Stimulated activated CD8-positive, alpha-beta memory T cell treated with anti-CD3 and anti-CD28 coated beads, Interleukin-15, amount 100 ng/mL, for 48 hours (primary cell): ENCODE measurements around the gene BICRAL.
"Not testable (repeated sequence)": the region's sequence is repeated elsewhere in the genome, so short reads cannot be mapped to it uniquely, and the experiment has no call there.

Source experiments
- DNase-seq, 2 donors: peaks; one replicate each; pipeline ENCODE4 v3.0.0-alpha.2; 2020; ENCODE audit warnings: low read depth in 2 of 2

Gene BICRAL

GRCh38 chr6:42834056-42834455 is 52.2 kb downstream of the BICRAL start:
- no peak for DNase-seq

GRCh38 chr6:42841844-42842584 is 60.2 kb downstream of the BICRAL start:
- DNase-seq = no peak

- DNase-seq = no peak
These were observed 63.5 kb downstream of the BICRAL start for GRCh38 chr6:42845327-42845694.

- no peak for DNase-seq
These were observed 64.7 kb downstream of the BICRAL start for GRCh38 chr6:42846505-42846904.

GRCh38 chr6:42848700-42849099 is 66.8 kb downstream of the BICRAL start:
- DNase-seq = no peak

- DNase-seq = no peak
These were observed 69.7 kb downstream of the BICRAL start for GRCh38 chr6:42851599-42851998.

- no peak for DNase-seq
These were observed 78.2 kb downstream of the BICRAL start for GRCh38 chr6:42860036-42860435.

GRCh38 chr6:42860481-42860880 is 78.6 kb downstream of the BICRAL start:
- no peak for DNase-seq

- no peak for DNase-seq
These were observed 82.8 kb downstream of the BICRAL start for GRCh38 chr6:42864602-42865001.

- no peak for DNase-seq
These were observed 88.5 kb downstream of the BICRAL start for GRCh38 chr6:42870145-42870936.

GRCh38 chr6:42871711-42872110 is 89.9 kb downstream of the BICRAL start:
- DNase-seq = no peak

- no peak for DNase-seq
These were observed 91.5 kb downstream of the BICRAL start for GRCh38 chr6:42873313-42873712.

GRCh38 chr6:42877695-42878094 is 95.8 kb downstream of the BICRAL start:
- DNase-seq = no peak

GRCh38 chr6:42879372-42880239 is 97.8 kb downstream of the BICRAL start, which contains the start of gene RPL7L1:
RPL7L1 (plus strand) TSS chr6:42879616; CDS start chr6:42879911, 295 bp downstream.
- DNase-seq = peak; percentile 70 to 72

GRCh38 chr6:42880240-42880817 is 98.5 kb downstream of the BICRAL start:
- DNase-seq = not testable (repeated sequence)

- DNase-seq = not testable (repeated sequence)
These were observed 99.0 kb downstream of the BICRAL start for GRCh38 chr6:42880871-42881270.

GRCh38 chr6:42885702-42886101 is 103.8 kb downstream of the BICRAL start:
- no peak for DNase-seq

GRCh38 chr6:42888201-42888600 is 106.3 kb downstream of the BICRAL start:
- not testable (repeated sequence) for DNase-seq

GRCh38 chr6:42889815-42890214 is 108.0 kb downstream of the BICRAL start:
- DNase-seq = no peak

GRCh38 chr6:42890311-42891198 is 108.7 kb downstream of the BICRAL start:
- DNase-seq = peak; percentile 80 to 86
